Prostate gland (tissue), 2 donors: Measurements from ENCODE around the gene ALG14. TPM values are rescaled to one million over a fixed set of nuclear protein-coding genes. Genes with fewer than 3 reads are reported as not detected.

Source experiments
- DNase-seq: peaks from one replicate; pipeline ENCODE4 v3.0.0-alpha.2; 2019; ENCODE audit warnings: low spot score
- H3K27ac ChIP-seq, 2 donors: fragments of 200-600 bp; sonication (generic); 2 replicates each; pipeline ENCODE4 v1.5.1; 2017 to 2019
- H3K27me3 ChIP-seq: fragments of 200-600 bp; sonication (generic); replicated peaks from 2 replicates; pipeline ENCODE4 v1.5.1; 2019; ENCODE audit not compliant: insufficient read depth
- H3K36me3 ChIP-seq, 2 donors: fragments of 200-600 bp; sonication (generic); 1 replicate in 1 of 2; 2 replicates in 1 of 2; pipeline versions ENCODE4 v1.5.1 to v1.8.1; 2017 to 2019
- H3K4me1 ChIP-seq: fragments of 200-600 bp; sonication (generic); replicated peaks from 2 replicates; pipeline ENCODE4 v1.5.1; 2019
- H3K4me3 ChIP-seq, 2 donors: fragments of 200-600 bp; sonication (generic); 2 replicates each; pipeline ENCODE4 v1.5.1; 2017 to 2019
- H3K9me3 ChIP-seq: fragments of 200-600 bp; sonication (generic); 2 replicates; pipeline ENCODE4 v1.5.1; 2017
- POLR2A ChIP-seq: fragments of 450-650 bp; IDR thresholded peaks from one replicate; pipeline ENCODE4 v1.6.1; 2016; ENCODE audit warnings: antibody characterized with exemption, mild to moderate bottlenecking
- POLR2AphosphoS5 ChIP-seq: sonication (generic); formaldehyde crosslinking; IDR thresholded peaks from one replicate; pipeline ENCODE4 v1.6.1; 2017; ENCODE audit warnings: antibody characterized with exemption
- WGBS: methylation state at CpG from one replicate; pipeline ENCODE4 v1.1.5; 2018; 5-methylcytosine and 5-hydroxymethylcytosine counted together
- intact Hi-C: fragments of 100-400 bp; cut with DNase I; formaldehyde crosslinking; loops from one replicate; pipeline ENCODE4 v1.14.2; 2022
- total RNA-seq, 2 donors: library from RNA; depleted of rRNA; stranded (reverse); fragments of >200 nt; gene quantifications; one replicate each; pipeline ENCODE4 v1.1.0, GENCODE V29; 2016
- TF ChIP-seq, protein P1 (sequence below), 4 experiments: fragments of 200-600 bp in 2 of 4; fragments of 450-650 bp in 2 of 4; sonication (generic) in 2 of 4; IDR thresholded peaks; 1 replicate in 3 of 4; 2 replicates in 1 of 4; pipeline ENCODE4 v1.5.1; 2016 to 2019; ENCODE audit warnings: antibody characterized with exemption in 4 of 4, mild to moderate bottlenecking in 2 of 4, moderate library complexity in 2 of 4

Gene ALG14
- total RNA-seq, 2 donors from 2014 or later: 2.0 to 2.3 TPM

DNA sequence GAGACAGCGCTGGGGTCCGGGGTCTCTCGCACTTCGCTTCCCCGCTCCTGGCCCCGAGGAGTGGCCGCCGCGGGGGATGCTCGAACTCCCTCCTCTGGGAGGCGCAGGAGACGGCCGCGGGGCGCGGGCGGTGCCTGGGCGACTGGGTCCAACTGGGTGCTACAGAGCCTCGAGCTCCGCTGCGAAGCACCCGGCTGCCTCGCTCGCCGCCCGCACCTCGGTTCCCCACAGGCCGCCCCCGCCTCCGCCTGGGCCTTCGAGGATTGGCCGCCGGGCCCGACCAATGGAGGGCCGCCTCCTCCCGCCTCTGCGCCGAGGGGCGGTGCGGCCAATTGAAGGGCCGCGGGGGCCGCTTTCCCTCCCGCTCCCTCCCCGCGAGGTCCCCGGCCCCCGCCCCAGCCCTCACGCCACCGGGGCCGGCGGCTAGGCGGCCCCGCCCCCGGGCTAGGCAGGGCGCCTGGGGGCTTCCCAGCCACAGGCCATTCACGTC is 145.8 kb downstream of the ALG14 start, which contains the start of gene CNN3:
CNN3 (minus strand) TSS at position 196 of the 490 bp plus-strand sequence. CDS start 216 bp downstream, outside the sequence.
- 1% methylated on average over 51 of the region's 57 CpGs for WGBS
- peaks cover 17% of the 10 kb centered on the region for H3K4me1 ChIP-seq

GRCh38 chr1:94926126-94926914 is 146.4 kb downstream of the ALG14 start:
- no peaks in the 10 kb centered on the region for H3K36me3 ChIP-seq
- no peaks in the 10 kb centered on the region for H3K27me3 ChIP-seq
- DNase-seq: peak; percentile 52
- H3K27ac ChIP-seq: peak overlapping the region; percentile 97 to 98
- under 1% methylated on average over 53 of the region's 78 CpGs for WGBS
- H3K4me1 ChIP-seq: peaks cover 17% of the 10 kb centered on the region
- H3K9me3 ChIP-seq: no peaks in the 10 kb centered on the region
- TF ChIP-seq, protein P1, sequence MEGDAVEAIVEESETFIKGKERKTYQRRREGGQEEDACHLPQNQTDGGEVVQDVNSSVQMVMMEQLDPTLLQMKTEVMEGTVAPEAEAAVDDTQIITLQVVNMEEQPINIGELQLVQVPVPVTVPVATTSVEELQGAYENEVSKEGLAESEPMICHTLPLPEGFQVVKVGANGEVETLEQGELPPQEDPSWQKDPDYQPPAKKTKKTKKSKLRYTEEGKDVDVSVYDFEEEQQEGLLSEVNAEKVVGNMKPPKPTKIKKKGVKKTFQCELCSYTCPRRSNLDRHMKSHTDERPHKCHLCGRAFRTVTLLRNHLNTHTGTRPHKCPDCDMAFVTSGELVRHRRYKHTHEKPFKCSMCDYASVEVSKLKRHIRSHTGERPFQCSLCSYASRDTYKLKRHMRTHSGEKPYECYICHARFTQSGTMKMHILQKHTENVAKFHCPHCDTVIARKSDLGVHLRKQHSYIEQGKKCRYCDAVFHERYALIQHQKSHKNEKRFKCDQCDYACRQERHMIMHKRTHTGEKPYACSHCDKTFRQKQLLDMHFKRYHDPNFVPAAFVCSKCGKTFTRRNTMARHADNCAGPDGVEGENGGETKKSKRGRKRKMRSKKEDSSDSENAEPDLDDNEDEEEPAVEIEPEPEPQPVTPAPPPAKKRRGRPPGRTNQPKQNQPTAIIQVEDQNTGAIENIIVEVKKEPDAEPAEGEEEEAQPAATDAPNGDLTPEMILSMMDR (IDR thresholded peaks at IDR 0.05): peak in 3 of 4 experiments; percentile 34 to 59 (median 48)
- no peak for TF ChIP-seq POLR2A
- intact Hi-C loops: loop anchor here (5.0 kb wide), 2 partner anchors 46 to 96 kb away; no protein-coding TSS in a partner anchor
- H3K4me3 ChIP-seq: peak overlapping the region; percentile 66 to 85

More for the DNA sequence above, 145.8 kb downstream of the ALG14 start, which contains the start of gene CNN3:
- intact Hi-C loops: loop anchor here (5.0 kb wide), 2 partner anchors 45 to 95 kb away; no protein-coding TSS in a partner anchor
- Histone ChIP-seq H3K9me3 (no peaks in the 10 kb centered on the region), H3K36me3 (no peaks in the 10 kb centered on the region), H3K4me3 (peak within 1 kb of the TSS; percentile 66 to 85), H3K27me3 (no peaks in the 10 kb centered on the region), H3K27ac (peak within 1 kb of the TSS; percentile 97 to 98)
- peak; percentile 94 for TF ChIP-seq POLR2AphosphoS5
- TF ChIP-seq, protein P1 (IDR thresholded peaks at IDR 0.05): peak in 2 of 4 experiments; percentile 35 to 43
- TF ChIP-seq POLR2A: peak; percentile 100
- peak; percentile 94 for DNase-seq

- peaks cover 17% of the 10 kb centered on the region for H3K4me1 ChIP-seq
- no peaks in the 10 kb centered on the region for H3K9me3 ChIP-seq
- intact Hi-C loops: loop anchor here (1.0 to 5.0 kb wide), 4 partner anchors 47 to 97 kb away; no protein-coding TSS in a partner anchor
- peak overlapping the region; percentile 97 to 98 for H3K27ac ChIP-seq
- no peaks in the 10 kb centered on the region for H3K27me3 ChIP-seq
- no peaks in the 10 kb centered on the region for H3K36me3 ChIP-seq
- WGBS: 2% methylated on average over 23 of the region's 23 CpGs
- DNase-seq: peak; percentile 74
- H3K4me3 ChIP-seq: peak overlapping the region; percentile 66 to 85
- peak; percentile 72 for TF ChIP-seq POLR2A
- TF ChIP-seq POLR2AphosphoS5: peak; percentile 72
- TF ChIP-seq, protein P1 (IDR thresholded peaks at IDR 0.05): peak in 1 of 4 experiments; percentile 2
Observed at GRCh38 chr1:94925561-94926125, 147.1 kb downstream of the ALG14 start.

DNA sequence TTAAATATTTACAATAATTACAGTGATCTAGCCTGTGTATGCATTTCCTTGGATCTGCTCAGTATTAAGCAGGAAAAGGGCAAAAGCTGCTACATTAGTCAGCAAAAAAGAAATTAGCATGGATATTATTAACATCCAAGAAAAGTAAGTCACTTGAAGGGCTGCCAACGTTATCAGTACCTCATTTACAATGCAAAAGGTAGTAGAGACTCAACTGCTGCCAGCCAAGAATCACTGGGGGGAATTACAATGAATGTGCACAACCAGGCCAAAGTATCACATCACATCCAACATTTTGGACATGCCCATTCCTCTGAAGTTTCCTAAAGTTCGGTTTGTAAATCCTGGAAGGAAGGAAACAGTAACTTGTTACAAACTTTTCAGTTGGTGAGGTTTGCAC is 147.7 kb downstream of the ALG14 start:
- Histone ChIP-seq H3K27ac (peak overlapping the region; percentile 97 to 98), H3K36me3 (no peaks in the 10 kb centered on the region), H3K27me3 (no peaks in the 10 kb centered on the region), H3K4me3 (peak overlapping the region; percentile 66 to 85), H3K9me3 (no peaks in the 10 kb centered on the region), H3K4me1 (peaks cover 17% of the 10 kb centered on the region)
- intact Hi-C loops: loop anchor here (1.0 to 5.0 kb wide), 4 partner anchors 47 to 97 kb away; no protein-coding TSS in a partner anchor
- no peak for DNase-seq
- TF ChIP-seq, protein P1 (IDR thresholded peaks at IDR 0.05): no peak
- no peak for TF ChIP-seq POLR2A
- TF ChIP-seq POLR2AphosphoS5: no peak
- WGBS: 8% methylated on average over 2 of the region's 2 CpGs

Other genes with a start within 250 kb of the ALG14 start
- gene CNN3, start 145.8 kb downstream of the ALG14 start, total RNA-seq: 100 to 1,000 TPM; 136 to 180 TPM
- 1 to 10 TPM; 6.5 to 7.6 TPM for gene TLCD4, start 44.4 kb upstream of the ALG14 start, total RNA-seq
- 10 to 100 TPM; 12.8 to 14.4 TPM for gene RWDD3, start 161.3 kb upstream of the ALG14 start, total RNA-seq